Cerebellar nuclear complex (tissue), 1 donor: ENCODE results near the gene CLIP4.

Experiments
- DNase-seq, 2 experiments: peaks; one replicate each; lab custom pipeline; 2025; lab: John Stamatoyannopoulos, UW

Gene CLIP4

DNA sequence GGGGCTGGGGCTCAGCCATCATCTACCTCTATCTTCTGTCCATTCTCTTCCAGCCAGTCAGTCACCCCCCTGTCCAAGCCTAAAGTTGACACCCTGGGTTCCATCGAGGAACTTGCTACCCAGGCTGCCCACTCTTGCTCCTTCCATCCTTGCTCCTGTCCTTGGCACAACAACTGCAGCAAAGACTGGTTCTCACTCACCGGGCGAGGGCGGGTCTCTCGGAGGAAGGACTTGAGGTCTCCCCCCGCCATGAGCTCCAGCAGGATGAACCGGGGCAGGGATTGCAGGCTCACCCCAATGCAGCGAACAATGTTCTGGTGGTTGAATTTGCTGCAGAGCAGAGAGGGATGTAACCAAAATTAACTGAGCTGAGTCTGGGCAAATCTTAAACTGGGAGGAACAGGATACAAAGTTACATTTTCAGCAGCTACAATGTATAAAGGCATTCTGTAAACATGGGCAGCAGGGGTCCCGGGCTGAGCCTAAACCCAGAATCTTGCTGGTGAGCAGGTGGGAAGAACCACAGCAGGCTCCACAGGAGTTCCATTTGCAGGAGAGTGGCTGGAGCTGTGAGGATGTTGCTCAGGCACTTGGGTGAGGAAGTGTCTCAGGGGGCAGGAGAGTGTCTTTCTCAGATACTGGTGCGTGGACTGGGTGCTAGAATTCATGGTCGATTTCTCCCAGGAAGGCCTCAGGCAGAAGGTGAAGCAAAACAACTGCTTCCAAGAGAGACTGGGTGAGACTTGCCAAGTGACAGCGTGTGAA is 105.5 kb downstream of the CLIP4 start:
- no peak for DNase-seq

DNA sequence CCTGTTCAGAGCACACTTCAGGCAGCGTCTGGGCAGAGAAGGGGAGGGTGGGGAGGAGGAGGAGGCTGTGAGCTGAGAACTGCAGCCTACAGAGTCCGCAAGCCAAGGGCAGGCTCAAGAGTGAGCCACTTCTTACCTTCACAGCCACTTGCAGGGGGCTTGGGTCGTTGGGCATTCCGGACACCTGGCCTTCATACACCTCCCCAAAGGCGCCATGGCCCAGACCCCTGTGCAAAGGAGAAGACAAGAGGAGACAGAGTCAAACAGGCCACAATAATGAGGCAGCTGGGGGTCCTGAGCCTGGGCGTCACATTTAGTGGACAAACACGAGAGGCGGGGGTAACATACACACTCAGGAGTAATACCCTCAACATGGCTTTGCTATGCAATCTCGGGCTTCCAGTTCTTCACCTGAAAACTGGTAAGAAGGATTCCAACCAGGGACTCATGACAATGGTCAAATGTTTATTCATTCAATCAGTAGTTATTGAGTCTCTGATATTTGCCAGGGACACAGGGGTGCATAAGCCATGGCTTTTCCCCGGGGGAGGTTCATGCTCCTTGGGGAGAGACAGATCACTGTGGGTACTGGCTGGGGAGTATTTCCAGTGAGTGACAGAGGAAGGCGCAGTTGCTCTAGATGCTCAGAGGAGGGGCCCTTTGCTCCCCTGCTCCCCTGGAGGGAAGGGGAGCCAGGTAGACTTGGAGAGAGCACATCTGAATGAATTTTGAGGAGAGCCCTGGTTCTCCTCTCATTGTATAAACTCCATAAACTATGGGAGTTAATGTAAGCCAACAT is 107.4 kb downstream of the CLIP4 start:
- DNase-seq = no peak

DNA sequence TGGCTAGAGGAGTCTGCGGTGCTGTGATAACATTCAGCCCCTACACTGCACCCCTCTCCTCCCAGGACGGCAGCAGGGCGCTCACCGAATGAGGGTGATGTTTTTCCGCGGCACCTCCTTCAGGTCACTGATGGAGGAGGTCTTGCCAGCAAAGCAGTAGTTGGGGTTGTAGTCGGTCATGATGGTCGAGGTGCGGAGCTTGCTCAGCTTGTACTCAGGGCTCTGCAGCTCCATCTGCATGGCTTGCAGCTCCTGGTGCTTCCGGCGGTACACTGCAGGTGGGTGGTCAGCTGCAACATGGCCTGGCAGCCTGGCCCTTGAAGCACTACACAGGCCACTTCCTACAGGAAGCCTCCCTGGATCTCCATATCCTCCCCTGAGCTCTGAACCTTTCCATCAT is 108.0 kb downstream of the CLIP4 start:
- DNase-seq = no peak

DNA sequence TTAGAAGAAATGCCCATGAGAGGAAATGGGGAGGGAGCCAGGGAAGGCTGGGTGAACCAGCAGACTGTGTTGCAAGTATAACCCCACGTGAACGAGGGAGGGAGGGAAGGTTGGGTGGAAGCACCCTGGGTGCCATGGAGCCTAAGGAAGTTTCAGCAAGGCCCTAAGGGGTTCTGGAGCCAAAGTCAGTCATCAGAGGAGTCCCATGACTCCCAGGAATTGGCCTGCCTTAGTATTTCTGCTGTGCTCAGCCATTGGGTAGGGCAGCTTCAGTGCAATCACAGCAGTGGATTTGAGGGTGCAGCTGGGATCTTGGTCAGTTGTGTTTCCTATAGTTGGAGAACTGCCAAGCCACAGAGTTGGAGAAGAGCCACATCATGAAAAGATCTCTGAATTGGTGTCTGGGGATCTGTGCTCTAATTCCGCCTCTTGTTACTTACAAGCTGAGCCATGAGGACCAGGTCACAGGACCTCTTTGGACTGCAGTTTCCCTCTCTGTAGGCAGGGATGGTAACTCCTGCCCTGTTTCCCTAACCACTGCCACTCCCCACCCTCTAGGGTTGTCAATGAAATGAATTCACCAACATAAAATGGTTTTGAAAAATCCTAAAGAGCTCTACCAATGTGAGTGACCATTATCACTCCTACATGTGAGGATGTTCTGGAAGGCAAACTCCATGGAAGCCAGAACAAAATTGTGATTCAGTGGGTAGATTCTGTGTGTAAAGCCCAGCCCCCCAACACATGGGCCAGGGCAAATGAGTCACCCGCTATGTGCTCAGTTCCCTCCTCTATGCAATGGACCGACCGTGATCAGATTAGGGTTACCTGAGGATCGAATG is 108.9 kb downstream of the CLIP4 start:
- no peak for DNase-seq

DNA sequence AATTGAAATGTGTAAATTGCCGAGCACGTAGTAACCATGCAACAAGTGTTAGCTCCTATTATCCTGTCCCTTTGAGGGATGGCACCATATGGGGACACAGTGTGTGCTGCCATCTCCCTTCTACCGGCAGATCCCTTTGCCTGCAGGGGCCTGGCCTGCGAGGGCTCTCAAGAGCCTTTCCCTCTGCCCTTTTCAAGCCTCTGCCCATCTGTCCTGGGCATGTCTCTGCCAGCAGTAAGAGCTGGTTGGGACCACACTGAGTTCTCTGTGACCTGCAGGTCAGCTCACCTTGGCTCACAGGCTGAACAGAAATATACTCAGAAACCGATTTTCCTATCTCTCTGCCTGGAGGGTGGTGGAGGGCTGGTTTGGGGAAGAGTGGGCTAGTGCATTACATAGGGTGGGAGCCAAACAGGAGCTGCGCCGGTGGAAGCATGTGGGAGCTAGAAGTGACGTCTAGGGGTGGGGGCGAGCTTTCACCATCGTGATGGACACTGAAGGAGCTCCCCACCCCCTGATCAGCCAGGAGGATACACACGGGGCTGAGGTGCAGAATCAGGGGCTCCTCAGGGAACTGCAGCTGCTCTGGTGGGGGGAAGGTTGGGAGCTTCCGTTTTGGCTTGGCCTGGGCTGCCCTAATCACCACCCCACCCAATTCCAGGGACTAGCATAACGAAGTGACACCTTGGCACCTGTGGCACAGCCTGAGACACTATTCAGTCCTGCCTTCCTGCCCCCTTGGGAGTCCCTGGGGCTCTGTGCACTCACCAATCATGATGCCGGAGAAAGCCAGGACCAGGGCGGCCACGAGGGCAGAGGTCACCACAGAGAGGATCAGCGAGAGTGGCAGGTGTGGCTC is 109.7 kb downstream of the CLIP4 start:
- no peak for DNase-seq

DNA sequence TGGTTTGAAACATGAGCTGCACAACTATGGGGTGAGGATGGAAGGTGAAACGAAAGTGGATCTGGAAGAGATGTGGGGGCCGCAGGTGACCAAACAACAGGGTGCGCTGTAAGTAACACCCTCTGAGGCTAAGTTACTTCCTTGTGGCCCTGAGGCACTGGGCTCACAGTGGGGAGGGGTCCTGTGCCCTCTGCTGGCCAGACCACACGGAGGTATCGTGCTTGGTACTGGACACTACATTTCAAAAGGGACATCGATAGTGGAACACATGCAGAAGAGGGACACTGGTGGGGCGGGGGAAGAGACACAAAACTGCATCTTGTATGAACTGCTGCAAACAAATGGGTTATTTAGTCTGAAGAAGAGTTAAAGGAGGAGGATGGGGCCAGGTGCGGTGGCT is 110.6 kb downstream of the CLIP4 start:
- no peak for DNase-seq

DNA sequence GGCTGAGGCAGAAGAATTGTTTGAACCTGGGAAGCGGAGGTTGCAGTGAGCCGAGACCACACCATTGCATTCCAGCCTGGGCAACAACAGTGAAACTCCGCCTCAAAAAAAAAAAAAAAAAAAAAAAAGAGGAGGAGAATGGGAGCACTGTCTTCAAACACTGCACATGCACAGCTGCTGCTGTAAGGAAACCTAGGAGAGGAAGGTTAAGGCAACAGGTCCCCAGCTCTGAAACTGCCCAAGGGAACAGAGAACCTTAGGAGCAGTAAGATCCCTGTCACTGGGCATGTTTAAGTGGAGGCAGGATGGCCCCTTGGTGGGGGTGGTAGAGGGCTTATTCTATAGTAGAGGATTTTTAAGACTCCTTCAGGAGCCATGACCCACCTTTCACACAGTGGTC is 111.2 kb downstream of the CLIP4 start:
- no peak for DNase-seq

DNA sequence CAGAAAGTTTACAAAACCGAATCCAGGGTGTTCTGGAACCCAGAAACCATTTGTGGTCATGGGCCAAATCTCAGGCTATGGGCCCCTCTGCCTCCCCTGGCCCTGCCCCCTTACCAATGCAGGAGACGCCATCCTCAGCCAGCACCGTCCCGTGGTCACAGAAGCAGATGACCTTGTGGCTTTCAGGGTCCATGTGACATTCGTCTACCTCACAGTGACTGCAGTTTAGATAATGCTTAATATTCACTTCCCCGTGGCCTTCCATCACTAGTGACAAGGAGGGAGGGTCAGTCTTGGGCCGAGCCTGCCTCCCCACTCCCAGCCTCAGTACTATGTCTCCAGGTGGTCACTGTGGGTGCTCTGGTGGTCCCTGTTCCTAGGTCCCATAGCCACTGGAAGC is 111.6 kb downstream of the CLIP4 start:
- no peak for DNase-seq

DNA sequence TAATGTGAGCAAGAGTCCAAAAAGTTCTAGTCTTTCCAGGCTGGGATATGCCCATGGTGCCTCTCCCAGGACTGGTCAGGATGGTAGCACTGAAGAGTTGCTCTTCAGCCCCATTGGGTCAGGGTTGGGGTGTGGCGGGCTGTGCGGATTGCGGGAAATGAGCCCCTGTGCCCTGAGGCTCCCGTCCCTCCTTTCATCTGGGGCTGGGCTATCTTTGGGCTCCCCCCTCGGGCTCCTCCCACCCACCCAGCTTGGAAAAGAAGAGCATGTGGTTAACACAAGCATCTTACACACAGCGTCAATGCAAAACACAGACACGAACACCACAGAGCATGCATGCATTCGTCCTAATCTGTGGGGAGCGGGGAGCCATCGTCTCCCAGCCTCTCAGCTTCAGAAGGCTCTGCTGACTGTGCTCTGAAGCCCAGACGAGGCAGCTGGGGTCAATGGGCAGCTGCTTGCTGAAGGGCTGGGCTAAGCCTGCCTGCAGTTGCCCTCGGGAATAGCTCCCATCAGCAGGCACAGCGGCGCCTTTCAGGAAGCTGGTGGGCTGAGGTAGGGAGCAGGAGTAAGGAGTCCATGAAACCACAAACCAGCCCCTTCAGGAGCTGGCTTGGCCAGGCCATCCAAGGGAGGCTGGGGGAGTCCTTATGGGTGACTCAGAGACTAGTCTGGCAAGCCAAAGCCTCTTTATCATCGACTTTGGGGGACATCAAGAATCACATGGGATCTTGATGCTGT is 112.9 kb downstream of the CLIP4 start:
- DNase-seq = no peak

DNA sequence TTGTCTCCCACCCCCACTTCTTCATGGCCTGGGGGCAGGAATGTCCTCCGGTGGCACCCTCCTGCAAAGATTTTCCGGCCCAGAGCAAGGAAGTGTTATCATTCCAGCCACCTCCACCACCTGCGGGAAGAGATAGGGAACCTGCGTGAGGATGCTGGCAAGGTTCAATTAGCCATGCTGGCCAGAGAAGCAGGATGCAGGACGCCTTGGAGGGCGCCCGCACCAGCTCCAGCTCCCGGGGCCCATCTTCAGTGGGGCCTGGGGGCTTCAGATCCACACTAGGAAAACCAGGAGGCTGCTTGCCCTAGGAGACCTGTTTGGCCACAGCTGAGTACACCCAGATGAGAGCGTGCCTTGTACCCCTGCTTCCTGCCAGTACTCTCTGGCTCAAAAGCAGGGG is 113.7 kb downstream of the CLIP4 start:
- no peak for DNase-seq

DNA sequence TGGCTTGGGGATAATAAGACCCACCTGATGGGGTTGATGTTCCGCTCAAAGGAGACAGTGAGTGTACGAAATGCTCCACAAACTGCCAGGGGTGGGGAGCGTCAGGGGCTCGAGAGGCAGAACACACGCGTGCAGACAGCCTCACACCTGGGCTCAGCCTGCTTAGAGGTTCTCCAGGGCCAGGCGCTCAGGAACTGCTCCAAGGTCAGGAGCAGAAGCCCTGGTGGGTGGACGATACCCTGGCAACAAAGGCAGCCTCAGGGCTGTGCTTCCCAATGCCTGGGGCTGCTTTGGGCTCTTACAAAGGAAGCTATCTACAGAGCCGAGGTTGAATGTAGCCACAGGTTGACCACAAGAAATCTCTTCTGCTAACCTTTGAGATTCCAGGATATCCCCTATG is 114.4 kb downstream of the CLIP4 start:
- no peak for DNase-seq

DNA sequence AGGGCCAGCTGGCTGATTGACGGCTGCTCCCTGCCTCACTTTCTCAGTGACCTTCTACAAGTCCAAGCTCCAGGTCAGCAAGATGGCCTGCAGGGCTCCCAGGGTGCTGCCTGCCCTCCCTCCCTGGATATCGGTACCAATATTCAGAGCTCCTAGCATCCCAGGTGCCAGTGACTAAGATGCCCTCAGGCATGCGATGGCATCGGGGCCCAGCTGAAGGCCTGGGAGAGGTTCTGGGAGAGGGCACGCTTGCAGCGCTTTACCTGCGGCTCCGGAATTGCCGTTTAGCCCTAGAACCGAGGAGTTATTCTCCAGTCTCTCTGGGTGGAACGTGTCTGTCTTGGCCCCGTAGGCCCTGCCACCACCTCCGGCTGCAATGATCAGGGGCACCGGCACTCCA is 116.8 kb downstream of the CLIP4 start:
- DNase-seq = no peak

DNA sequence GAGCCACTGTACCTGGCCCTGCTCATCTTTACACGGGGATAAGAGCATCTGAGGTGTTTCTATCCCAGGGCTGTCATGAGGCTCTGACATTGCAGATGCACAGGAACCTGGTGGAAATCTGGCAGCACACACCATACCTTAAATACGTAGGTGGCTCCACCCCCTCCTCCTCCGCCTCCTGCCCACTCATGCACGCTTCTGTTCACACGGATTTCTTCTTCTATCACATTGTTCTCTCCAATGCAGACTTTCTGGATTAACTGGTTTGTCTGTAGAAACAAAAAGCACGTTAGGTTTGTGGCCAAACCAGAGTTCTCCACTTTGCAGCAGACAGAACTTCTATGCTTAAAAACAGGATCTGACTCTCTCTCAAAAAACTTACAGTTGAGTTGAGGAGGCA is 118.2 kb downstream of the CLIP4 start:
- DNase-seq = no peak

DNA sequence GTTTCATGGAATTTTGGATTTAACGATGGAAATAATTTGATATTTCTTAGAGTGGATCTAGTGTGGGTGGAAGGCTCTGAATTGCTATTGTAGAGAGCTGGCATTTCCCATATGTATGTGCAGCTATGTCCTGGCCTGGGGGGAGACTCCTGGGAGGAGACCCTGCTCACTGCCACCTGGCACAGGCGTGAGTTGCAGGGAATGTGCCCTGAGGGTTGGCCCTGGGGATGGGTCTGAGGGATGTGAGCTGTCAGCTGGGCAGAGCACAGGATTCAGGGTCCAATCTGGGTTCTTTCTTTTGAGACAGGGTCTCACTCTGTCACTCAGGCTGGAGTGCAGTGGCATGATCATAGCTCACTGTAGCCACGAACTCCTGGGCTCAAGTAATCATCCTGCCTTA is 120.2 kb downstream of the CLIP4 start:
- no peak for DNase-seq

DNA sequence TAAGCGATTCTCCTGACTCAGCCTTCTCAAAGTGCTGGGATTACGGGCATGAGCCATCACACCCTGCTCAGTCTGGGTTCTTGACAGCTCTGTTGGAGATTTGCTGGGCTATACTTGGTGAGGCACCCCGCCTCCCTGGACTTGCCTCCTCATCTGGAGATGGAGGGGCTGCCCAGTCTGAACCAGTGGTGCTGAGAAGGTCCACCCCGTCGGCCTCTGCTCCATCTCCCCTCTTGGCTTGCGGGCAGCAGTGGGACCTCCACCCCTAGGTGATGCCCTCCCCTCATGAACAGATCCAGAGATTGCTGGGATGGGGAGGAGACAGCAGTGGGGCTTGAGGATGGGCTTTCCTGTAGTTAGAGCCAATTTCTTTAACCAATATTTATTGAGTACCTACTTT is 120.9 kb downstream of the CLIP4 start:
- no peak for DNase-seq

DNA sequence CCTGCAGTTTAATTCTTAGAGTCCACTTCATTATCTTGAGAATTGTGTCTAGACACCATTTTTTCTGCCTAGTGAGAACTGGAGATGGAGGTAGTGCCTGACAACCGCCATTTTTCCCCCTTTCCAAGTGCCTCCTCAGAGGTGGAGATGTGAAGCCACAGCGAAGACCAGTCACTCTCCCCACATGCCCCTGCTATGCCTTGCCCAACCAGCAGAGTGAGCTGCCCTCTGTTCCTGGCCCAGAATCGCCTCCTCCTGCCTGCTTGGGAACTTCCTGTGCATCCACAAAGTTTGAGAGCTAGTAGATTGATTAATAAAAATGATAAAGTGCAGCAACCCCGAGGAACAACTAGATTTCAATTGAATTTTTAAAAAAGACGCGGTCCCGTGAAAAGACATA is 123.3 kb downstream of the CLIP4 start:
- DNase-seq = no peak
